ENCODE measurements around the gene ARHGAP18. TPM values are rescaled to one million over a fixed set of nuclear protein-coding genes. Genes with fewer than 3 reads are reported as not detected.

ARHGAP18 gene
- total RNA-seq, 1 donor from 2014 or later, result 3.9 TPM

- no peak overlapping the region for H2AFZ ChIP-seq (replicated peaks)
- Mint-ChIP-seq H3K4me1 (no peaks in the 10 kb centered on the region), H3K9me3 (no peaks in the 10 kb centered on the region), H3K27ac (no peak overlapping the region), H3K36me3 (peaks cover 4% of the 10 kb centered on the region), H3K4me3 (no peak overlapping the region), H3K27me3 (ENCODE audit: insufficient read depth, low read depth) (peaks cover 2% of the 10 kb centered on the region)
- DNase-seq (ENCODE audit: low spot score), result no peak
- no peaks in the 10 kb centered on the region for H3F3A ChIP-seq (ENCODE audit: low read depth)
- no peak overlapping the region for H3K4me3 ChIP-seq
- H3K79me2 ChIP-seq (ENCODE audit: low read depth), result no peaks in the 10 kb centered on the region
- H3K9me3 ChIP-seq (ENCODE audit: low read depth), result no peaks in the 10 kb centered on the region
- H3K4me2 ChIP-seq, result no peak overlapping the region
- TF ChIP-seq EZH2 (IDR thresholded peaks at IDR 0.05) (no peak), EZH2phosphoT487 (IDR thresholded peaks at IDR 0.05) (no peak), CTCF (IDR thresholded peaks at IDR 0.05) (no peak)
- no peaks in the 10 kb centered on the region for H3K4me1 ChIP-seq
- H3K9ac ChIP-seq, result no peak overlapping the region
- no peaks in the 10 kb centered on the region for H3K27me3 ChIP-seq
- H3K27ac ChIP-seq, result no peak overlapping the region
- H4K20me1 ChIP-seq (ENCODE audit: low read depth), result no peaks in the 10 kb centered on the region
- no peaks in the 10 kb centered on the region for H3K36me3 ChIP-seq
Observed at GRCh38 chr6:129586815-129587214, 123.2 kb downstream of the ARHGAP18 start.

- no peak overlapping the region for H3K4me2 ChIP-seq
- Mint-ChIP-seq H3K4me3 (no peak overlapping the region), H3K9me3 (no peaks in the 10 kb centered on the region), H3K36me3 (peaks cover 4% of the 10 kb centered on the region), H3K27me3 (ENCODE audit: insufficient read depth, low read depth) (peaks cover 2% of the 10 kb centered on the region), H3K4me1 (no peaks in the 10 kb centered on the region), H3K27ac (no peak overlapping the region)
- no peaks in the 10 kb centered on the region for H3K79me2 ChIP-seq (ENCODE audit: low read depth)
- no peak for TF ChIP-seq EZH2 (IDR thresholded peaks at IDR 0.05)
- TF ChIP-seq EZH2phosphoT487 (IDR thresholded peaks at IDR 0.05), result no peak
- TF ChIP-seq CTCF (IDR thresholded peaks at IDR 0.05), result no peak
- no peaks in the 10 kb centered on the region for H3K27me3 ChIP-seq
- no peak overlapping the region for H3K4me3 ChIP-seq
- H3K9me3 ChIP-seq (ENCODE audit: low read depth), result no peaks in the 10 kb centered on the region
- H3K9ac ChIP-seq, result no peak overlapping the region
- H4K20me1 ChIP-seq (ENCODE audit: low read depth), result no peaks in the 10 kb centered on the region
- DNase-seq (ENCODE audit: low spot score), result no peak
- H3F3A ChIP-seq (ENCODE audit: low read depth), result no peaks in the 10 kb centered on the region
- no peak overlapping the region for H3K27ac ChIP-seq
- no peak overlapping the region for H2AFZ ChIP-seq (replicated peaks)
- H3K36me3 ChIP-seq, result no peaks in the 10 kb centered on the region
- no peaks in the 10 kb centered on the region for H3K4me1 ChIP-seq
Observed at GRCh38 chr6:129583866-129584265, 126.1 kb downstream of the ARHGAP18 start.

DNA sequence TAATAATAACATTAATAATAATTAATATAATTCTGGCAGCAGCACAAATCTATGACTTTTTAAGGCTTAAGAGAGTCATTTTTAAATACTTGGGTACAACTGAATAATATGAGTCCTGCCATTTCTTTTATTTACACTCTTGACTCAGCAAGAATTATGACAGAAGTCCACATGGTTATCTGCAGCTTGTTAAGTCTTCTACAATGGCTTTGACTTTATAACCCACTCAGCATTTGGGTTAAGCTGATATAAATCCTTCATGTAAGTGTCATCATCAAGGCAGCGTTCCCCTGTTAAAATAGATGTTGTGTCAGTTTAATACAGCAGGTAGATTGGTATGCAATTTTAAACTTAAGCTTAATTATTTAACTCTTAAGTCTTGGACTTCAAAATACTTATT is 131.7 kb downstream of the ARHGAP18 start:
- Histone ChIP-seq H4K20me1 (ENCODE audit: low read depth) (no peaks in the 10 kb centered on the region), H2AFZ (replicated peaks) (no peak overlapping the region), H3K27me3 (no peaks in the 10 kb centered on the region), H3K9me3 (ENCODE audit: low read depth) (no peaks in the 10 kb centered on the region), H3K27ac (no peak overlapping the region), H3K4me3 (no peak overlapping the region), H3K4me2 (no peak overlapping the region), H3K4me1 (no peaks in the 10 kb centered on the region), H3F3A (ENCODE audit: low read depth) (no peaks in the 10 kb centered on the region), H3K9ac (no peak overlapping the region), H3K79me2 (ENCODE audit: low read depth) (no peaks in the 10 kb centered on the region), H3K36me3 (no peaks in the 10 kb centered on the region)
- Mint-ChIP-seq H3K4me3 (no peak overlapping the region), H3K36me3 (peaks cover 2% of the 10 kb centered on the region), H3K9me3 (peaks cover 2% of the 10 kb centered on the region), H3K27me3 (ENCODE audit: insufficient read depth, low read depth) (peaks cover 5% of the 10 kb centered on the region), H3K27ac (no peak overlapping the region), H3K4me1 (peaks cover 6% of the 10 kb centered on the region)
- TF ChIP-seq EZH2 (IDR thresholded peaks at IDR 0.05) (no peak), CTCF (IDR thresholded peaks at IDR 0.05) (no peak), EZH2phosphoT487 (IDR thresholded peaks at IDR 0.05) (no peak)
- no peak for DNase-seq (ENCODE audit: low spot score)

Measured in neural progenitor cell (in vitro differentiated cells).